B cell (primary cell): ENCODE results near the gene ALOX12. TPM values are rescaled to one million over a fixed set of nuclear protein-coding genes. Genes with fewer than 3 reads are reported as not detected.

ENCODE experiments used
- ATAC-seq: fragments of 200-7000 bp; cut with Tn5 transposase; one replicate; pipeline ENCODE4 v1.10.0; 2021; ENCODE audit warnings: low read depth, mild to moderate bottlenecking, moderate number of reproducible peaks, moderate library complexity
- CTCF ChIA-PET: fragments of 350-600 bp; sonication (Branson Sonifier 250); formaldehyde crosslinking; loops from one replicate; lab custom pipeline; 2021; ENCODE audit warnings: antibody characterized with exemption, inconsistent platforms; lab: Charles Lee
- POLR2A ChIA-PET: fragments of 350-600 bp; sonication (Branson Sonifier 250); formaldehyde crosslinking; loops from one replicate; lab custom pipeline; 2021; ENCODE audit warnings: antibody characterized with exemption; lab: Charles Lee
- DNase-seq: peaks from one replicate; pipeline ENCODE4 v3.0.0; 2013
- H2AFZ ChIP-seq: 2 replicates; pipeline ENCODE4 v1.6.1; 2012; ENCODE audit warnings: mild to moderate bottlenecking, low read depth, low read length; ENCODE audit not compliant: insufficient read depth, poor library complexity, severe bottlenecking
- H3K27ac ChIP-seq, 2 donors: 1 replicate in 1 of 2; 2 replicates in 1 of 2; pipeline ENCODE4 v1.5.1; 2012 to 2013; ENCODE audit warnings: low read length in 2 of 2, mild to moderate bottlenecking in 2 of 2, moderate library complexity in 1 of 2
- H3K27me3 ChIP-seq, 4 experiments: fragments of 200-600 bp in 1 of 4; sonication (generic) in 1 of 4; replicated peaks in 1 of 4; 1 replicate in 2 of 4; 2 replicates in 2 of 4; pipeline versions ENCODE4 v1.6.1 to v1.7.0; 2013 to 2016; ENCODE audit warnings: low read length in 3 of 4, mild to moderate bottlenecking in 2 of 4, mixed read lengths in 1 of 4, moderate library complexity in 1 of 4; ENCODE audit not compliant: insufficient read depth in 4 of 4, control insufficient read depth in 3 of 4; ENCODE audit errors: control extremely low read depth in 1 of 4
- H3K36me3 ChIP-seq, 2 experiments: replicated peaks in 1 of 2; 1 replicate in 1 of 2; 2 replicates in 1 of 2; pipeline versions ENCODE4 v1.6.1 to v1.7.1; 2013; ENCODE audit warnings: low read length in 1 of 2; ENCODE audit not compliant: insufficient read depth in 2 of 2, control insufficient read depth in 1 of 2; ENCODE audit errors: control extremely low read depth in 1 of 2, extremely low read depth in 1 of 2
- H3K4me1 ChIP-seq, 2 donors: fragments of 200-600 bp in 1 of 2; sonication (generic) in 1 of 2; 1 replicate in 1 of 2; 2 replicates in 1 of 2; pipeline versions ENCODE4 v1.5.1 to v1.6.1; 2013 to 2017; ENCODE audit warnings: low read length in 2 of 2; ENCODE audit not compliant: control insufficient read depth in 2 of 2, insufficient read depth in 2 of 2
- H3K4me2 ChIP-seq: replicated peaks from 2 replicates; pipeline ENCODE3; 2012; ENCODE audit warnings: mild to moderate bottlenecking, low read depth, low read length; ENCODE audit not compliant: poor library complexity, severe bottlenecking
- H3K4me3 ChIP-seq, 5 experiments: fragments of 200-600 bp in 1 of 5; sonication (generic) in 1 of 5; 1 replicate in 3 of 5; 2 replicates in 2 of 5; pipeline versions ENCODE4 v1.5.1 to v1.7.0; 2011 to 2016; ENCODE audit warnings: low read length in 4 of 5, mild to moderate bottlenecking in 4 of 5, low read depth in 2 of 5, control low read depth in 1 of 5, moderate library complexity in 1 of 5; ENCODE audit not compliant: insufficient read depth in 1 of 5; ENCODE audit errors: control extremely low read depth in 1 of 5, extremely low read depth in 1 of 5
- H3K79me2 ChIP-seq: fragments of 200-600 bp; sonication (generic); one replicate; pipeline ENCODE4 v1.6.0; 2016; ENCODE audit warnings: low read length; ENCODE audit not compliant: control insufficient read depth, insufficient read depth
- H3K9ac ChIP-seq: fragments of 200-600 bp; sonication (generic); 2 replicates; pipeline ENCODE4 v1.6.1; 2017; ENCODE audit warnings: mild to moderate bottlenecking, low read length, moderate library complexity
- H3K9me3 ChIP-seq, 3 donors: one replicate each; pipeline versions ENCODE4 v1.6.1 to v1.7.1; 2013; ENCODE audit warnings: low read length in 2 of 3; ENCODE audit not compliant: control insufficient read depth in 2 of 3, insufficient read depth in 1 of 3; ENCODE audit errors: control extremely low read depth in 1 of 3
- H4K20me1 ChIP-seq: 2 replicates; pipeline ENCODE4 v1.6.0; 2012; ENCODE audit warnings: mild to moderate bottlenecking, low read length; ENCODE audit not compliant: insufficient read depth, control insufficient read depth, poor library complexity, severe bottlenecking
- H3K27ac Mint-ChIP-seq: one replicate; pipeline ENCODE4 v1.8.0; 2021; ENCODE audit warnings: mixed read lengths
- H3K27me3 Mint-ChIP-seq: one replicate; pipeline ENCODE4 v1.8.0; 2021; ENCODE audit warnings: mixed read lengths
- H3K4me1 Mint-ChIP-seq: one replicate; pipeline ENCODE4 v1.8.0; 2021; ENCODE audit warnings: mixed read lengths
- H3K4me3 Mint-ChIP-seq: one replicate; pipeline ENCODE4 v1.8.0; 2021; ENCODE audit warnings: mixed read lengths
- H3K9me3 Mint-ChIP-seq: one replicate; pipeline ENCODE4 v1.8.0; 2022; ENCODE audit warnings: mixed read lengths; ENCODE audit not compliant: insufficient read depth
- CTCF ChIP-seq: fragments of 200-600 bp; IDR thresholded peaks from one replicate; pipeline ENCODE4 v1.8.0; 2022; ENCODE audit warnings: antibody characterized with exemption, mild to moderate bottlenecking
- EZH2 ChIP-seq: IDR thresholded peaks from 2 replicates; pipeline ENCODE4 v1.6.1; 2012; ENCODE audit warnings: borderline replicate concordance, low read depth, mild to moderate bottlenecking, moderate library complexity, low read length; ENCODE audit not compliant: insufficient read depth, poor library complexity, severe bottlenecking
- WGBS: methylation state at CpG from one replicate; pipeline ENCODE4 v1.1.5; 2013; ENCODE audit warnings: missing lambda C conversion rate; ENCODE audit not compliant: insufficient coverage; 5-methylcytosine and 5-hydroxymethylcytosine counted together
- intact Hi-C: fragments of 100-400 bp; cut with micrococcal nuclease; formaldehyde crosslinking; loops from one replicate; pipeline ENCODE4 v1.10.0; 2022
- polyA plus RNA-seq: library from polyadenylated mRNA; depleted of rRNA; stranded (reverse); fragments of >200 nt; gene quantifications from 2 replicates; pipeline ENCODE4 v1.2.3, GENCODE V29; 2012
- total RNA-seq, 2 donors: library from RNA; stranded (reverse); fragments of 120-200 nt in 1 of 2; gene quantifications; 1 replicate in 1 of 2; 2 replicates in 1 of 2; pipeline versions ENCODE4 v1.2.3 to v1.2.4, GENCODE V29; 2013 to 2022

Gene ALOX12
- total and polyA plus RNA-seq, 2 donors (not counting 1 experiment from before 2014, with no cell fraction given), result 0.07 TPM; not detected in 1

- Mint-ChIP-seq H3K27me3 (no peaks in the 10 kb centered on the region), H3K9me3 (no peaks in the 10 kb centered on the region), H3K4me1 (peaks cover 41% of the 10 kb centered on the region), H3K27ac (peak overlapping the region; percentile 96), H3K4me3 (peak overlapping the region; percentile 41)
- Histone ChIP-seq H3K36me3 (peaks cover 0 to 20% of the 10 kb centered on the region in 2 experiments), H3K79me2 (peaks cover 28% of the 10 kb centered on the region), H4K20me1 (no peaks in the 10 kb centered on the region), H3K27ac (no peak overlapping the region), H3K9me3 (peaks cover 0 to 3% (median 0%) of the 10 kb centered on the region in 3 donors), H2AFZ (no peak overlapping the region), H3K27me3 (no peaks in the 10 kb centered on the region), H3K4me1 (peaks cover 28 to 44% of the 10 kb centered on the region in 2 donors), H3K9ac (no peak overlapping the region), H3K4me2 (no peak overlapping the region), H3K4me3 (no peak overlapping the region)
- ChIA-PET CTCF (interaction anchor here (0.6 to 2.0 kb wide), 6 partner anchors 12 to 251 kb away, joined by 3 to 7 read pairs (median 4); partner anchors contain the start of gene SLC16A13), POLR2A (interaction anchor here (1.1 kb wide), 1 partner anchor 9 kb away, joined by 3 read pairs; no protein-coding TSS in a partner anchor)
- WGBS, result 94% methylated on average over 14 of the region's 20 CpGs
- ATAC-seq (no peak), DNase-seq (peak; percentile 17)
- TF ChIP-seq EZH2, result no peak
- TF ChIP-seq CTCF, result no peak
- intact Hi-C loops, result loop anchor here (10.0 kb wide), 2 partner anchors 558 to 818 kb away; partner anchors contain the start of genes CD68 and KDM6B
Measured at GRCh38 chr17:7016886-7017826, 21.3 kb downstream of the ALOX12 start.
